K562 (cell line): ENCODE data around the gene EFCAB8. TPM values are rescaled to one million over a fixed set of nuclear protein-coding genes. Genes with fewer than 3 reads are reported as not detected.

Source experiments
- CREBBP ChIP-seq: IDR thresholded peaks from one replicate; pipeline ENCODE4 v1.6.1; 2012; ENCODE audit warnings: low read depth, mild to moderate bottlenecking, control low read depth, inconsistent platforms, low read length
- DPF2 ChIP-seq: fragments of 450-650 bp; IDR thresholded peaks from 2 replicates; pipeline ENCODE4 v1.6.1; 2016
- EP300 ChIP-seq: IDR thresholded peaks from 2 replicates; pipeline ENCODE4 v1.6.1; 2012; ENCODE audit warnings: low read length, improper control_type of control experiment
- ETS2 ChIP-seq: IDR thresholded peaks from 2 replicates; pipeline ENCODE4 v1.6.1; 2016; ENCODE audit warnings: borderline replicate concordance, missing genetic modification characterization, mild to moderate bottlenecking, moderate library complexity, missing compliant biosample characterization; ENCODE audit not compliant: poor library complexity, severe bottlenecking
- GABPB1 ChIP-seq: sonication (generic); formaldehyde crosslinking; IDR thresholded peaks from 2 replicates; pipeline ENCODE4 v1.8.0; 2022; ENCODE audit warnings: mild to moderate bottlenecking, missing genetic modification reagents
- HDGF ChIP-seq: fragments of 450-650 bp; IDR thresholded peaks from 2 replicates; pipeline ENCODE4 v1.6.1; 2016
- KLF13 ChIP-seq: fragments of 450-650 bp; IDR thresholded peaks from 2 replicates; pipeline ENCODE4 v1.6.1; 2016; ENCODE audit warnings: missing genetic modification characterization, low read depth, mild to moderate bottlenecking, missing compliant biosample characterization, moderate library complexity, borderline replicate concordance
- NCOR1 ChIP-seq: fragments of 450-650 bp; IDR thresholded peaks from 2 replicates; pipeline ENCODE4 v1.6.1; 2016; ENCODE audit warnings: mild to moderate bottlenecking, moderate library complexity
- NFRKB ChIP-seq: fragments of 450-650 bp; IDR thresholded peaks from 2 replicates; pipeline ENCODE4 v1.6.1; 2016; ENCODE audit warnings: low read depth
- POLR2H ChIP-seq: IDR thresholded peaks from 2 replicates; pipeline ENCODE4 v1.6.1; 2016; ENCODE audit warnings: missing genetic modification characterization, low read depth, mild to moderate bottlenecking, control low read depth, missing compliant biosample characterization, moderate library complexity
- POU5F1 ChIP-seq: fragments of 150-350 bp; IDR thresholded peaks from 2 replicates; pipeline ENCODE4 v1.6.1; 2014; ENCODE audit warnings: borderline replicate concordance, low read length, low read depth, mild to moderate bottlenecking; ENCODE audit not compliant: partially characterized antibody
- RBM25 ChIP-seq: fragments of 200-400 bp; formaldehyde crosslinking; IDR thresholded peaks from 2 replicates; pipeline ENCODE4 v1.6.1; 2018; ENCODE audit warnings: low read length, low read depth, moderate library complexity; ENCODE audit not compliant: severe bottlenecking
- SLC30A9 ChIP-seq: fragments of 250-450 bp; sonication (Bioruptor Pico); IDR thresholded peaks from 2 replicates; pipeline ENCODE4 v1.8.0; 2022; ENCODE audit warnings: mild to moderate bottlenecking, moderate library complexity
- SRSF1 ChIP-seq: fragments of 200-400 bp; formaldehyde crosslinking; IDR thresholded peaks from 2 replicates; pipeline ENCODE4 v1.6.1; 2017; ENCODE audit warnings: mild to moderate bottlenecking, low read depth, low read length, moderate library complexity
- ZEB2 ChIP-seq: fragments of 450-650 bp; IDR thresholded peaks from 2 replicates; pipeline ENCODE4 v1.6.1; 2016
- ZNF507 ChIP-seq: conservative IDR thresholded peaks from 2 replicates; pipeline ENCODE4 v1.6.1; 2017; ENCODE audit warnings: missing genetic modification characterization, missing compliant biosample characterization
- ZNF583 ChIP-seq: fragments of 250-450 bp; sonication (Bioruptor Pico); IDR thresholded peaks from 2 replicates; pipeline ENCODE4 v1.4.0; 2020
- ZNF77 ChIP-seq: fragments of 250-450 bp; sonication (Bioruptor Pico); IDR thresholded peaks from 2 replicates; pipeline ENCODE4 v1.5.0; 2020
- polyA plus RNA-seq, 8 experiments: library from polyadenylated mRNA; depleted of rRNA in 4 of 8; stranded (reverse) in 5 of 8; unstranded in 3 of 8; fragments of >200 nt; fragmentation: Nextera tagmentation in 2 of 8; fragmentation: Illumina TruSeq in 1 of 8; extraction: Ambion mirVana in 2 of 8; extraction: Trizol in 1 of 8; gene quantifications; 2 replicates each; pipeline versions ENCODE4 v1.2.1 to v1.2.3, GENCODE V29; 2011 to 2014; ENCODE audit warnings: inconsistent platforms in 1 of 8, missing spikeins in 1 of 8
- total RNA-seq, 7 experiments: library from RNA; depleted of rRNA in 6 of 7; stranded (reverse); fragments of >200 nt in 6 of 7; fragmentation: Illumina TruSeq in 2 of 7; extraction: Trizol in 2 of 7; gene quantifications; 2 replicates each; pipeline versions ENCODE4 v1.2.1 to v1.2.3, GENCODE V29; 2011 to 2021; ENCODE audit warnings: low replicate concordance in 1 of 7
- TF ChIP-seq, protein P1 (sequence below): sonication (generic); formaldehyde crosslinking; IDR thresholded peaks from 2 replicates; pipeline ENCODE4 v1.8.0; 2023; ENCODE audit warnings: mild to moderate bottlenecking, missing genetic modification reagents
- TF ChIP-seq, protein P2 (sequence below): sonication (generic); formaldehyde crosslinking; IDR thresholded peaks from 2 replicates; pipeline ENCODE4 v1.8.0; 2022; ENCODE audit warnings: mild to moderate bottlenecking, missing genetic modification reagents
- TF ChIP-seq, protein P3 (sequence below): fragments of 450-650 bp; IDR thresholded peaks from 2 replicates; pipeline ENCODE4 v1.6.1; 2018; ENCODE audit not compliant: partially characterized antibody
- TF ChIP-seq, protein P4 (sequence below): fragments of 450-650 bp; IDR thresholded peaks from 2 replicates; pipeline ENCODE4 v1.6.1; 2016; ENCODE audit warnings: borderline replicate concordance

Gene EFCAB8
- total and polyA plus RNA-seq, 9 of the 15 experiments (the other 6 are each of a cell fraction or from before 2014, with no cell fraction given): 0.03 to 0.18 (median 0.11) TPM; not detected in 6

DNA sequence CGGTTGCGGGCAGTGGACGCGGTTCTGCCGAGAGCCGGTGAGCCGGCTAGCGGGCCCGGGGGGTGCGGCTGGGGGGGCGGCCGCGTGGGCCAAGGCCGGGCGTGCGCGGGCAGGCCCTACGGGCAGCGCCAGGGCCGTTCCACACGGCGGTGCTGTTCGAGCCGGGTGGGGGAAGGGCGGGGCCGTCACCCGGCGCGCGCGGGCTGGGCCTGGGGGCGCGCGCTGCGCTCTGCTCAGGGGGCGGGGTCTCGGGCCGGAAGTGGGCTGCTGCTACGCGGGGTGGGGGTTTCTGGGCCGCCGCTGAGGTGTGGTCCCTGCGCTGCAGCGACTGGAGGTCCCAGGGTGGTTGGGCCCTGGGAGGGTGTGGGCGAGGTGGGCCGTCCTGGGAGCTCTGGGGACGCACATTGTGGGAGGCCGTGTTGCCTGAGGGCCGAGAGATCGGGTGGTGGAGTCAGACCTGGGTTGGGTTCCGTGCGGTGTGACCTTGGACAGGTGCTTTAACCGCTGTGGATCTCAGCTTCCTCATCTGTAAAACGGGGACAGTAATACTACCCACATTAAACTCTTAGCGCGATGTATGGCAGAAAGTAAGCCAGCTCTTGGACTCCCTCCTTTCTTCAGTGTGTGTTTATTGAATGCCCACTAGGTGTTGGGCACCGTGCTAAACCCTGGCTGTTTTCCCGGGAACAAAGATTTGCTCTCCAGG, 38.6 kb upstream of the EFCAB8 start (continued):
- no peak; the same call in 1 of the 2 replicates for TF ChIP-seq POLR2H (tag)
- no peak for TF ChIP-seq POU5F1
- no peak for TF ChIP-seq EP300
- TF ChIP-seq KLF13 (tag): no peak; the same call in 1 of the 2 replicates
- no peak for TF ChIP-seq NFRKB
- no peak for TF ChIP-seq ETS2 (tag)
- TF ChIP-seq CREBBP: no peak
- TF ChIP-seq RBM25: peak; percentile 81
- TF ChIP-seq GABPB1 (CRISPR knock-in tag): peak; percentile 81
- no peak for TF ChIP-seq SLC30A9 (CRISPR knock-in tag)
- TF ChIP-seq NCOR1: no peak
- no peak for TF ChIP-seq SRSF1
- TF ChIP-seq, protein P1, sequence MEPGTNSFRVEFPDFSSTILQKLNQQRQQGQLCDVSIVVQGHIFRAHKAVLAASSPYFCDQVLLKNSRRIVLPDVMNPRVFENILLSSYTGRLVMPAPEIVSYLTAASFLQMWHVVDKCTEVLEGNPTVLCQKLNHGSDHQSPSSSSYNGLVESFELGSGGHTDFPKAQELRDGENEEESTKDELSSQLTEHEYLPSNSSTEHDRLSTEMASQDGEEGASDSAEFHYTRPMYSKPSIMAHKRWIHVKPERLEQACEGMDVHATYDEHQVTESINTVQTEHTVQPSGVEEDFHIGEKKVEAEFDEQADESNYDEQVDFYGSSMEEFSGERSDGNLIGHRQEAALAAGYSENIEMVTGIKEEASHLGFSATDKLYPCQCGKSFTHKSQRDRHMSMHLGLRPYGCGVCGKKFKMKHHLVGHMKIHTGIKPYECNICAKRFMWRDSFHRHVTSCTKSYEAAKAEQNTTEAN (CRISPR knock-in tag): no peak
- no peak for TF ChIP-seq ZNF583
- no peak for TF ChIP-seq ZNF77
- TF ChIP-seq, protein P2, sequence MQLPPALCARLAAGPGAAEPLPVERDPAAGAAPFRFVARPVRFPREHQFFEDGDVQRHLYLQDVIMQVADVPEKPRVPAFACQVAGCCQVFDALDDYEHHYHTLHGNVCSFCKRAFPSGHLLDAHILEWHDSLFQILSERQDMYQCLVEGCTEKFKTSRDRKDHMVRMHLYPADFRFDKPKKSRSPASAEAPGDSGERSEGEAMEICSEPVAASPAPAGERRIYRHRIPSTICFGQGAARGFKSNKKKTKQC: no peak
- TF ChIP-seq, protein P3, sequence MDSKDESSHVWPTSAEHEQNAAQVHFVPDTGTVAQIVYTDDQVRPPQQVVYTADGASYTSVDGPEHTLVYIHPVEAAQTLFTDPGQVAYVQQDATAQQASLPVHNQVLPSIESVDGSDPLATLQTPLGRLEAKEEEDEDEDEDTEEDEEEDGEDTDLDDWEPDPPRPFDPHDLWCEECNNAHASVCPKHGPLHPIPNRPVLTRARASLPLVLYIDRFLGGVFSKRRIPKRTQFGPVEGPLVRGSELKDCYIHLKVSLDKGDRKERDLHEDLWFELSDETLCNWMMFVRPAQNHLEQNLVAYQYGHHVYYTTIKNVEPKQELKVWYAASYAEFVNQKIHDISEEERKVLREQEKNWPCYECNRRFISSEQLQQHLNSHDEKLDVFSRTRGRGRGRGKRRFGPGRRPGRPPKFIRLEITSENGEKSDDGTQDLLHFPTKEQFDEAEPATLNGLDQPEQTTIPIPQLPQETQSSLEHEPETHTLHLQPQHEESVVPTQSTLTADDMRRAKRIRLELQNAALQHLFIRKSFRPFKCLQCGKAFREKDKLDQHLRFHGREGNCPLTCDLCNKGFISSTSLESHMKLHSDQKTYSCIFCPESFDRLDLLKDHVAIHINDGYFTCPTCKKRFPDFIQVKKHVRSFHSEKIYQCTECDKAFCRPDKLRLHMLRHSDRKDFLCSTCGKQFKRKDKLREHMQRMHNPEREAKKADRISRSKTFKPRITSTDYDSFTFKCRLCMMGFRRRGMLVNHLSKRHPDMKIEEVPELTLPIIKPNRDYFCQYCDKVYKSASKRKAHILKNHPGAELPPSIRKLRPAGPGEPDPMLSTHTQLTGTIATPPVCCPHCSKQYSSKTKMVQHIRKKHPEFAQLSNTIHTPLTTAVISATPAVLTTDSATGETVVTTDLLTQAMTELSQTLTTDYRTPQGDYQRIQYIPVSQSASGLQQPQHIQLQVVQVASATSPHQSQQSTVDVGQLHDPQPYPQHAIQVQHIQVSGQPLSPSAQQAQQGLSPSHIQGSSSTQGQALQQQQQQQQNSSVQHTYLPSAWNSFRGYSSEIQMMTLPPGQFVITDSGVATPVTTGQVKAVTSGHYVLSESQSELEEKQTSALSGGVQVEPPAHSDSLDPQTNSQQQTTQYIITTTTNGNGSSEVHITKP: no peak
- peak; percentile 28; the same call in 1 of the 2 replicates for TF ChIP-seq HDGF
- no peak for TF ChIP-seq ZNF507 (tag)
- no peak for TF ChIP-seq ZEB2
- TF ChIP-seq, protein P4, sequence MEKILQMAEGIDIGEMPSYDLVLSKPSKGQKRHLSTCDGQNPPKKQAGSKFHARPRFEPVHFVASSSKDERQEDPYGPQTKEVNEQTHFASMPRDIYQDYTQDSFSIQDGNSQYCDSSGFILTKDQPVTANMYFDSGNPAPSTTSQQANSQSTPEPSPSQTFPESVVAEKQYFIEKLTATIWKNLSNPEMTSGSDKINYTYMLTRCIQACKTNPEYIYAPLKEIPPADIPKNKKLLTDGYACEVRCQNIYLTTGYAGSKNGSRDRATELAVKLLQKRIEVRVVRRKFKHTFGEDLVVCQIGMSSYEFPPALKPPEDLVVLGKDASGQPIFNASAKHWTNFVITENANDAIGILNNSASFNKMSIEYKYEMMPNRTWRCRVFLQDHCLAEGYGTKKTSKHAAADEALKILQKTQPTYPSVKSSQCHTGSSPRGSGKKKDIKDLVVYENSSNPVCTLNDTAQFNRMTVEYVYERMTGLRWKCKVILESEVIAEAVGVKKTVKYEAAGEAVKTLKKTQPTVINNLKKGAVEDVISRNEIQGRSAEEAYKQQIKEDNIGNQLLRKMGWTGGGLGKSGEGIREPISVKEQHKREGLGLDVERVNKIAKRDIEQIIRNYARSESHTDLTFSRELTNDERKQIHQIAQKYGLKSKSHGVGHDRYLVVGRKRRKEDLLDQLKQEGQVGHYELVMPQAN: peak; percentile 63; the same call in 1 of the 2 replicates
- TF ChIP-seq DPF2: no peak
